Cardiac fibroblast (primary cell): ENCODE measurements around the gene WDR64.

Experiments used
- DNase-seq, 2 donors: peaks; one replicate each; pipeline versions ENCODE4 v3.0.0 to v3.0.0-alpha.2; 2010; ENCODE audit warnings: low read depth in 2 of 2
- H3K4me3 ChIP-seq, 2 donors: replicated peaks in 1 of 2; 1 replicate in 1 of 2; 2 replicates in 1 of 2; pipeline ENCODE4 v1.5.1; 2011; ENCODE audit warnings: low read depth in 2 of 2, low read length in 2 of 2, mild to moderate bottlenecking in 2 of 2, moderate library complexity in 1 of 2
- CTCF ChIP-seq: IDR thresholded peaks from one replicate; pipeline ENCODE4 v1.5.1; 2011; ENCODE audit warnings: low read depth, mild to moderate bottlenecking, low read length, inconsistent platforms

Gene WDR64

GRCh38 chr1:241610056-241610815, 41.8 kb upstream of the WDR64 start:
- H3K4me3 ChIP-seq: no peak overlapping the region
- no peak for TF ChIP-seq CTCF
- DNase-seq: peak in 1 of 2 donors; percentile 55

- peak; percentile 75 to 82 for DNase-seq
- H3K4me3 ChIP-seq: no peak overlapping the region
- peak; percentile 43 for TF ChIP-seq CTCF
Observed at GRCh38 chr1:241611063-241611462, 41.0 kb upstream of the WDR64 start.

- TF ChIP-seq CTCF: peak; percentile 15
- no peak for DNase-seq
- no peak overlapping the region for H3K4me3 ChIP-seq
Observed at GRCh38 chr1:241611736-241612135, 40.3 kb upstream of the WDR64 start.

GRCh38 chr1:241612533-241613477, 39.3 kb upstream of the WDR64 start:
- H3K4me3 ChIP-seq: no peak overlapping the region
- DNase-seq: peak; percentile 86 to 95

GRCh38 chr1:241614144-241614543, 37.9 kb upstream of the WDR64 start:
- no peak for DNase-seq
- TF ChIP-seq CTCF: no peak
- H3K4me3 ChIP-seq: no peak overlapping the region

More at GRCh38 chr1:241612533-241613477, 39.3 kb upstream of the WDR64 start:
- no peak for TF ChIP-seq CTCF

- H3K4me3 ChIP-seq: no peak overlapping the region
- no peak for TF ChIP-seq CTCF
- no peak for DNase-seq
Observed at GRCh38 chr1:241614572-241614971, 37.5 kb upstream of the WDR64 start.
